ENCODE data around the gene HMGCLL1.

The HMGCLL1 gene

DNA sequence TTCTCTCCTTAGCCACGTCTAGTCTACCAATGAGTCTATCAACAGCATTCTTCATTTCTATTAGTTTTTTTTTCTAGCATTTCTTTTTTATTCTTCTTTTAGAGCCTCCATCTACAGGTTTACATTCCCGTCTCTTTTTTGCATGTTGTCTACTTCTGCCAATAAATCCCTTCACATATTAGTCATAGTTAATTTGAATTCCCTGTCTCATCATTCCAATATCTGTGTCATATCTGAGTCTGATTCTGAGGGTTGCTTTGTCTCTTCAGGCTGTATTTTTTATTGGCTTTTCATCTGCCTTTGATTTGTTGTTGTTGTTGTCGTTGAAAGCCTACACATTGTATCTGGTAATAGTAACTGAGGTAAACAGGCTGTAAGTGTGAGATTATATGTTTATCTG is 104.6 kb downstream of the HMGCLL1 start:
- H3K4me3 ChIP-seq (ENCODE audit: low read depth, low read length), result no peak overlapping the region
- TF ChIP-seq CTCF (IDR thresholded peaks at IDR 0.05; ENCODE audit: insufficient read depth, low read length, missing control alignments), result no peak
- DNase-seq (ENCODE audit: low read depth, low spot score), result no peak
- ChIA-PET POLR2A (no interaction called here), CTCF (no interaction called here)

- no peak for DNase-seq (ENCODE audit: low read depth, low spot score)
- no peak overlapping the region for H3K4me3 ChIP-seq (ENCODE audit: low read depth, low read length)
- ChIA-PET CTCF (no interaction called here), POLR2A (no interaction called here)
- TF ChIP-seq CTCF (IDR thresholded peaks at IDR 0.05; ENCODE audit: insufficient read depth, low read length, missing control alignments), result no peak
Measured at GRCh38 chr6:55473722-55474121, 105.3 kb downstream of the HMGCLL1 start.

- no peak for TF ChIP-seq CTCF (IDR thresholded peaks at IDR 0.05; ENCODE audit: insufficient read depth, low read length, missing control alignments)
- POLR2A ChIA-PET, result no interaction called here
- no peak for DNase-seq (ENCODE audit: low read depth, low spot score)
- no peak overlapping the region for H3K4me3 ChIP-seq (ENCODE audit: low read depth, low read length)
- CTCF ChIA-PET, result no interaction called here
Measured at GRCh38 chr6:55469951-55470366, 109.0 kb downstream of the HMGCLL1 start.

GRCh38 chr6:55456016-55456415 is 123.0 kb downstream of the HMGCLL1 start:
- no peak overlapping the region for H3K4me3 ChIP-seq (ENCODE audit: low read depth, low read length)
- ChIA-PET CTCF (no interaction called here), POLR2A (no interaction called here)
- TF ChIP-seq CTCF (IDR thresholded peaks at IDR 0.05; ENCODE audit: insufficient read depth, low read length, missing control alignments), result no peak
- no peak for DNase-seq (ENCODE audit: low read depth, low spot score)

DNA sequence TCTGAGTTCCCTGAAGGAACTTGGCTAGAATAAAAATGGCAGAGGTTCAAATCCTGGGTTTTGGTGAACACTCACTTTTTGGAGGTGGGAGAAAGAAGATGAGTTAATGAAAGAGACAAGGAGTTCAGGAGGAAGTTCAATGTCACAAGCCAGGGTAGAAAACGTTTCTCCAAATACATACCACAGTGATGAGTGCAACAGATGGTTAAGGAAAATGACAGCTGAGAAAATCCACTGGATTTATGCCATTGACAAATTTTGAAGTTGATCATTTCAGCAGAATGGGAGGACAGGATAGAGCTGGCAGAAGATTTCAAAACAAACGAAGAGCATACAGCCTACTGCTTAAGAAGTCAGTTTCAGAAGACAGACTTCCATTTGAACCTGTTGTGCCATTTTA is 129.0 kb downstream of the HMGCLL1 start:
- no peak for DNase-seq (ENCODE audit: low read depth, low spot score)
- ChIA-PET CTCF (interaction anchor here (0.5 kb wide), 1 partner anchor 722 kb away, joined by 3 read pairs; no protein-coding TSS in a partner anchor), POLR2A (no interaction called here)
- no peak for TF ChIP-seq CTCF (IDR thresholded peaks at IDR 0.05; ENCODE audit: insufficient read depth, low read length, missing control alignments)
- no peak overlapping the region for H3K4me3 ChIP-seq (ENCODE audit: low read depth, low read length)

DNA sequence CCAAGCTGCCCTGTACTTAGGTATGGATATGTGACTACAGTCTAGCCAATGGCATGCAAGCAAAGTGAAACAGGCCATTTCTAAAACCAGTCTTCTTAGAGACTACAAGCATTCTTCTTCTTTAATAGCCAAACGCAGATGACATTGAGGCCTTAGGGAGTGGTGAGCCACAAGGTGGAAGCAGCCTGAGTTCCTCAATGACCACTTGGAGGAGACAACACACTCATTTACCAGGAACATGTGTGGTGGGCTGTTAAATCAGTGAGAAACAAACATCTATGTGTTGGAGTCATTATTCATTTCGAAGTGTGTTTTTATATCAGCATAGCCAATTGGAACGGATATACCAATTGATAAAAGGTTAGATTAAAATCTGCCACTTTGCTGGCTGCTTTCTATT is 129.8 kb downstream of the HMGCLL1 start:
- CTCF ChIA-PET, result no interaction called here
- TF ChIP-seq CTCF (IDR thresholded peaks at IDR 0.05; ENCODE audit: insufficient read depth, low read length, missing control alignments), result no peak
- no peak overlapping the region for H3K4me3 ChIP-seq (ENCODE audit: low read depth, low read length)
- DNase-seq (ENCODE audit: low read depth, low spot score), result no peak
- POLR2A ChIA-PET, result no interaction called here

All from AG04449 (cell line).